Smooth muscle cell of bladder (primary cell): ENCODE measurements around the gene SCAP. TPM values are rescaled to one million over a fixed set of nuclear protein-coding genes. Genes with fewer than 3 reads are reported as not detected.

Experiments
- total RNA-seq: library from RNA; depleted of rRNA; stranded (reverse); fragments of >200 nt; gene quantifications from 2 replicates; pipeline ENCODE4 v1.2.3, GENCODE V29; 2014

SCAP gene
- 66.1 and 69.7 TPM in 2 replicates for total RNA-seq

DNA sequence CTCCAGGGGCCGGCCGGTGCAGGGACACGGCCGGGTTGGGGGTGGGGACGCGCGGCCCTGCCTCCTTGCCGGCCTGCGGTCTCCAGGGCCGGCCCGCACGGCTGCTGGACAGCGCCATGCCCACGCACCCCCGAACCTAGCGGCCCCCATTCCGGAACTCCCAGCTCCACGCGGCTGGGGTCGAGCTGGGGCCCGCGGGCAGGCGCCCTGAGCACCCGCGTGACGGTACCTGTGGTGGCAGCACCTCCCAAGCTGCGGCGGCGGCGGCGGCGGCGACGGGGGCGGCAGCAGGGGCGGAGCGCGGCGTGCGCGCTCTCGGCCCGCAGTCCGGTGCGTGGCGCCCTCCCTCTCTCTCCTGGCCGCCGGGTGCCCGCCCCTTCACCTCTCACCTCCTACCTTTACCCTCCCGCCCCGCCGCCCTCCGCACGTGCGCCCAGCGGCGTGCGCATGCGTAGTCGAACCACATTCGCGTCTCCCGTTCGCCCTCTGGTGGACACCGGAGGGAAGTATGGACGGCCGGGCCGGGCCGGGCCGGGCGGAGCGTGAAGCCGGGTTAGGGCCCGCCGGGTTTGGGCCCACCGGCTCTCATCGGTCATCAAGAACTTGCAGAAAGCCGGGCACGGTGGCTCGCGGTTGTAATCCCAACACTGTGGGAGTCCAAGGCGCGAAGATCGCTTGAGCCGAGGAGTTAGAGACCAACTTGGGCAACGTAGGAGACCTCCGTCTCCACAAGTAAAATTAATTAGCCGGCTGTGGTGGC is at the start of gene SCAP:
Gene SCAP, minus strand, starts transcription at position 372 of the 760 bp plus-strand sequence. CDS start 32,948 bp downstream, outside the sequence.

DNA sequence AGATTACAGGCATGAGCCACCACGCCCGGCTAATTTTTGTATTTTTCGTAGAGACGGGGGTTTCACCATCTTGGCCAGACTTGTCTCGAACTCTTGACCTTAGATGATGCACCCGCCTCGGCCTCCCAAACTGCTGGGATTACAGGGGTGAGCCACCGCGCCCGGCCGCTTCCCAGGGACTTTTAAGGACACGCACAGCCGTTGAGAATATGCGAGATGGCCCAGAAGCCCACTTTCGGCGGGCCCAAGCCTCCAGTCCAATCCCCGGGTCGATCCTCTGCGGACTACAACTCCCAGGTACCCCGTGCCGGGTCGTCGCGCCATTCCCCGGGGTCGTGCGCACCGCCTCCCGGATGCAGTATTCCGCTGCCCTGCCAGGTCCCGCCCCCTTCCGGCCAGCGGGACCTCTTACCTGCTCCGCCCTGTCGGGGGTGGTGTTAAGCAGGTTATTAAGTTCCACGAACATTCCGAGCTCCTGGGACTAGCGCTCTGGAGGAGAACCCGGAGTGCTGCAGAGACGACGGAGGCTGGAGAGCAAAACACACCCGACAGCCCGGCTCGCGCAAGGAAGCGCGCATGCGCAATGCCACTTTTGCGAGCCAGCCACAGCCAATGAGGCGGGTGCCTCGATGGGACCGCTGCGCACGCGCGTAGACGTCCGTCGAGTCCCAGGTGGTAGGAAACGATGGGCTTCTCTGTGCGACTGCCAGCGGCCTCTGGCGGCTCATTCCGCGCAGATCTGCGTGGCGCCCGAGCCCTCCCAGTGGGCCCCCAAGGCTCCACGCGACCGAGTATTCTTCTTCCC is 37.6 kb upstream of the SCAP start, which contains the start of gene ELP6:
Gene ELP6, minus strand, starts transcription at position 588 of the 805 bp plus-strand sequence. Its CDS starts 122 bp downstream, at position 466.

DNA sequence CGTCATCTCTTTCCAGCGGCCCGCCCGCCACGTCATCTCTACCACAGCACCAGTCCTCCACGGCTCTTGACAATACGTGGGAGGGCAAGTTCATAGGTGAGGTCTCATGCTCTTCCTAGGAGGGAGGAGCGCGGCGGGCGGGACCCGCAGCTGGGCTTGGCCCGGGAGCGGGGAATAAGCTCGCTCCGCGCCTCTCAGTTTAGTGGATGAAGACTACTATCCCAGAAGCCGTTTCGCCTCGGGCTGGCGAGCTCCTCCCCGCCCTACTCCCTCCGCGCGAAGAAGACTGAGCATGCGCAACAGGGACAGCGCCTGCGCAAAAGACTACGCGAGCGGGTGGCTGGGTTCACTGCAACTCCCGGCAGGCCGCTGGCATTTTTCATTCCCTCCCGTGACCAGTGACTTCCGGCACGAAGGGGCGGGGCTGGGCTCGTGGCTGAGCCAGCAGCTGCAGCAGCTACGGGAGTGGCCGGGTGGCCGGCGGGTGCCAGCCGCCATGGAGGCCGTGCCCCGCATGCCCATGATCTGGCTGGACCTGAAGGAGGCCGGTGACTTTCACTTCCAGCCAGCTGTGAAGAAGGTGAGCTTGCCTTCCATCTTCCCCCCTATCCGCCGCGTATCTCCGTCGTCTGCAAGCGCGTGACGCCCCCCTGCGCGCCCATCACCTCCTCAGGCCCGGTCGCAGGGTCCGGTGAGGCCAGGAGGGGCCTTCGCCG is 95.0 kb downstream of the SCAP start, which contains the start of gene PTPN23:
Gene PTPN23, plus strand, starts transcription at position 421 of the 716 bp plus-strand sequence. Its CDS starts 76 bp downstream, at position 497.

Other genes starting within 250 kb of the SCAP start
- 3.1 and 3.7 TPM in 2 replicates for gene KIF9, start 193.1 kb downstream of the SCAP start, total RNA-seq
- gene KLHL18, start 193.0 kb downstream of the SCAP start, total RNA-seq: 14.2 and 15.1 TPM in 2 replicates
- gene PTPN23, start 94.9 kb downstream of the SCAP start, total RNA-seq: 9.5 and 14.7 TPM in 2 replicates
- gene ELP6, start 37.8 kb upstream of the SCAP start, total RNA-seq: 27.4 and 31.4 TPM in 2 replicates
- gene CSPG5, start 102.9 kb upstream of the SCAP start, total RNA-seq: 0.18 and 0.28 TPM in 2 replicates